Upper lobe of right lung (tissue), 1 donor: ENCODE results near the gene TMEM135. TPM values are rescaled to one million over a fixed set of nuclear protein-coding genes. Genes with fewer than 3 reads are reported as not detected.
A peak's percentile ranks its signal among the peaks of the same experiment; 100 is the strongest.
"Not testable (repeated sequence)": the region's sequence is repeated elsewhere in the genome, so short reads cannot be mapped to it uniquely, and the experiment has no call there.

ENCODE experiments used
- ATAC-seq: fragments of 200-7000 bp; cut with Tn5 transposase; one replicate; pipeline ENCODE4 v1.9.1; 2020; ENCODE audit warnings: mild to moderate bottlenecking, moderate library complexity
- DNase-seq: peaks from one replicate; pipeline ENCODE4 v3.0.0-alpha.2; 2020
- H3K27ac ChIP-seq: fragments of 200-600 bp; one replicate; pipeline ENCODE4 v1.8.0; 2022
- H3K27me3 ChIP-seq: fragments of 200-600 bp; one replicate; pipeline ENCODE4 v1.8.0; 2022; ENCODE audit warnings: mild to moderate bottlenecking
- H3K36me3 ChIP-seq: fragments of 200-600 bp; one replicate; pipeline ENCODE4 v1.8.0; 2022
- H3K4me1 ChIP-seq: fragments of 200-600 bp; one replicate; pipeline ENCODE4 v1.8.0; 2022
- H3K4me3 ChIP-seq: fragments of 200-600 bp; one replicate; pipeline ENCODE4 v1.8.0; 2022; ENCODE audit warnings: mild to moderate bottlenecking
- H3K9me3 ChIP-seq: fragments of 200-600 bp; one replicate; pipeline ENCODE4 v1.8.0; 2022
- CTCF ChIP-seq: fragments of 200-600 bp; IDR thresholded peaks from one replicate; pipeline ENCODE4 v1.8.0; 2022; ENCODE audit warnings: antibody characterized with exemption
- intact Hi-C: fragments of 100-400 bp; cut with DNase I; formaldehyde crosslinking; loops from one replicate; pipeline ENCODE4 v1.11.0; 2022
- total RNA-seq: library from RNA; stranded (reverse); fragmentation: NEBNext Ultra II Directional; extraction: Animal tissue kit (Norgen Biotek cat#: 25700); gene quantifications from one replicate; pipeline ENCODE4 v1.2.1, GENCODE V29; 2021
- donor health status: DM: no; HTN: yes; CAD: no; lungs with severe emphysema.

TMEM135 gene
- total RNA-seq, 1 donor from 2014 or later = 24.5 TPM

DNA sequence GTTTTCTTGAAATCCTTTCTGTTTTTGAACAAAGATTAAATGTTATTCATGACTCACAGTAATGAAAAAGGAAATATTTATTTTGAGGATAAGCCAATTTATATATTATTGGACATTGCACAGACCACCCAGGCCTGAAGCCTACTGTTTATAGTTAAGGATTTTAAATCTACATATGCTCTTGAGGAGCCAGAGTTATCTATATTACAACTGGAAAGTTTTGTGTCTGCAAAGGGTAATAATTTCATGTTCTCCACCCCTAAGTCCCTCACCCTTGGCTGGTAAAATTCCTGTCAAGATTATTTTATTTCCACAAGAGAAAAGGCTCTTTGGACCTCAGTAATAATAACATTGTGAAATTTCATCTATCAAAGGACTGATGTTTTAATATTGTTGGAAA is 228.2 kb downstream of the TMEM135 start:
- Histone ChIP-seq H3K4me3 (no peak overlapping the region), H3K27ac (no peak overlapping the region), H3K4me1 (no peaks in the 10 kb centered on the region), H3K9me3 (no peaks in the 10 kb centered on the region), H3K36me3 (no peaks in the 10 kb centered on the region), H3K27me3 (no peaks in the 10 kb centered on the region)
- ATAC-seq (no peak), DNase-seq (no peak)
- intact Hi-C loops = no loop called here
- no peak for TF ChIP-seq CTCF

DNA sequence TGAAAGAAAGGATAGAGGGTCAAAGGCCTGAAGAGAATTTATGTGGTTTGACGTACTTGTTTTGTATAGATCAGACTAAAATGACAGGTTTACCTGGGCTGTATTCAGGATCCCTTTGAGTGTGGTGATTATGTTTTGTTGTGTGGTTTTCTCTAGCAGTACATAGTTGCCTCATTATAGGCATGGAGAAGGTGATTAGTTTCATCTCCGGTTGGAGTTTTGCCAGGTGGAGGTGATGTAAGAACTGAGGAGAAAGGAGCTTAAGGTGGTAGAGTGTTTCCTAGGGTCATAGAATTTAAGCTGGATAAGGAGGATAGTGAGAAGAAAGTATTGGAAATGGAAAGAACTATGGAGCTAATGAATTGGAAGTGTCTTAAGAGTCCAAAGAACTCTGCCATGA is 229.0 kb downstream of the TMEM135 start:
- Histone ChIP-seq H3K4me1 (no peaks in the 10 kb centered on the region), H3K27ac (no peak overlapping the region), H3K36me3 (no peaks in the 10 kb centered on the region), H3K9me3 (no peaks in the 10 kb centered on the region), H3K27me3 (no peaks in the 10 kb centered on the region), H3K4me3 (no peak overlapping the region)
- TF ChIP-seq CTCF = no peak
- ATAC-seq (no peak), DNase-seq (no peak)
- intact Hi-C loops = no loop called here

DNA sequence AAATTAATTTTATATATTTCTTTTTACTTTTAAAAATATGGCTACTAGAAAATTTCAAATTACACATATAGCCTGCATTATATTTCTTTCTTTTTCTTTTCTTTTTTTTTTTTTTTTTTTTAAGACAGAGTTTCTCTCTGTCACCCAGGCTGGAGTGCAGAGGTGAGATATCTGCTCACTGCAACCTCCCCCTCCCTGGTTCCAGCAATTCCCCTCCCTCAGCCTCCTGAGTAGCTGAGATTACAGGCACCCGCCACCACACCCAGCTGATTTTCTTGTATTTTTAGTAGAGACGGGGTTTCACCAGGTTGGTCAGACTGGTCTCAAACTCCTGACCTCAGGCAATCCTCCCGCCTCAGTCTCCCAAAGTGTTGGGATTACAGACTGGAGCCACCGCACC is 234.2 kb downstream of the TMEM135 start:
- intact Hi-C loops, DNase-seq, H3K9me3 ChIP-seq, H3K27ac ChIP-seq, H3K36me3 ChIP-seq, H3K27me3 ChIP-seq, H3K4me3 ChIP-seq, ATAC-seq, H3K4me1 ChIP-seq: not testable (repeated sequence)

GRCh38 chr11:87275176-87275575 is 237.4 kb downstream of the TMEM135 start:
- ATAC-seq = no peak
- Histone ChIP-seq H3K4me1 (peaks cover 6% of the 10 kb centered on the region), H3K9me3 (no peaks in the 10 kb centered on the region), H3K4me3 (no peak overlapping the region), H3K27ac (no peak overlapping the region), H3K27me3 (no peaks in the 10 kb centered on the region), H3K36me3 (no peaks in the 10 kb centered on the region)
- no peak for DNase-seq
- intact Hi-C loops = no loop called here
- no peak for TF ChIP-seq CTCF

DNA sequence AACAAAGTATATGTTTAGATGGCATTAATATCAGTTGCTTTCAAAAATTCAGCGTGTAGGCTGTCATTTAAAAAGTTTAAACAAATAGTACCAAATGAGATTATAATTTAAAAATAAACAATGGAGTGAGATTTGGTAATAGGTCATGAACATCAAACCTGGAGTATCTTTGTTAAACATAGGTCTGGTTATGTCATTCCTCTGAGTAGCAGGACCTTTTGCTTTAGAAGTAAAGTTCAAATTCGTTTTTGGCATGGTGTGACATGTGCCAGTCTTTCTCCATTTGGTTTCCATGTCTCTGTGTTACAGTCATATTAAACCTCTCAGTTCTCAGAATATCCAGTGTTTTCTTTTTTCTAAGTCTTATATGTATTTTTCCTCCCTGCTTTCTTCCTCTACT is 242.4 kb downstream of the TMEM135 start:
- H3K36me3 ChIP-seq = no peaks in the 10 kb centered on the region
- no peak overlapping the region for H3K4me3 ChIP-seq
- H3K27ac ChIP-seq = no peak overlapping the region
- TF ChIP-seq CTCF = no peak
- H3K27me3 ChIP-seq = no peaks in the 10 kb centered on the region
- intact Hi-C loops = no loop called here
- DNase-seq (no peak), ATAC-seq (no peak)
- peaks cover 6% of the 10 kb centered on the region for H3K4me1 ChIP-seq
- no peaks in the 10 kb centered on the region for H3K9me3 ChIP-seq

DNA sequence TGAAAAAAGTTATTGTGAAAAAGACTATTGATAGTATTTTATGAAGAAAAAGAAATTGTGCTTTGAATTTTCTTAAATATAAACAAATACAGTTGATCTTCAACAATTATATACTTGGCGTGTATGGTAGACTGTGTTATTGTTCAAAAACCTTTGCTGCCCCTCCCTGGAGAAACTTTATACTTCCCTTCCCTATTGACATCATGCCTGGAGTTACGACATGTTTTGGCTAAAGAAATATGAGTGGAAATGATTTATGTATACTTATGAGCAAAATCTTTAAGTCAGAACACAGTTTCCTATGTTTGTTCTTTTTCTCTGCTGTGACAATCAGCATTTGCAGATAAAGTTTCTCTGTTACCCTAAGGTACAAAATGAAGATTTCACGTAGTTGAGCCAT is 243.8 kb downstream of the TMEM135 start:
- Histone ChIP-seq H3K27me3 (no peaks in the 10 kb centered on the region), H3K4me3 (no peak overlapping the region), H3K4me1 (peaks cover 6% of the 10 kb centered on the region), H3K36me3 (no peaks in the 10 kb centered on the region), H3K27ac (no peak overlapping the region), H3K9me3 (no peaks in the 10 kb centered on the region)
- ATAC-seq (peak; percentile 69), DNase-seq (no peak)
- intact Hi-C loops = no loop called here
- TF ChIP-seq CTCF = peak; percentile 35
